ENCODE results near the gene GAPVD1. TPM values are rescaled to one million over a fixed set of nuclear protein-coding genes. Genes with fewer than 3 reads are reported as not detected.

The GAPVD1 gene
- total RNA-seq, 1 experiment from 2014 or later = 33.3 TPM

DNA sequence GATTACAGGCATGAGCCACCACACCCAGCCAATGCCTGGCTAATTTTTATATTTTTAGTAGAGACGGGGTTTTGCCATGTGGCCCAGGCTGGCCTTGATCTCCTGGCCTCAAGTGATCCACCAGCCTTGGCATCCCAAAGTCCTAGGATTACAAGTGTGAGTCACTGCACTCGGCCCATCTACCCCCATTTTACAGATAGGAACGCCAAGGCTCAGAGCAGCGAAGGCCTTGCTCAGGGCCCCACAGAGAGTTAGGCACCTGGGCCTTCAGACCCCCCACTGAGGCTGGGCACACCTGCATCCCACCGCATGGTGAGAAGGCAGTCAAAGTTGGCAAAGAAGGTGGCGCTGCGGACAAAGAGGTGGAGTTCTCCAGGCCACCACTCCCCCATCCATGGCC lies 143.1 kb downstream of the GAPVD1 start:
- POLR2A ChIA-PET = no interaction called here
- CTCF ChIA-PET = interaction anchor here (0.7 kb wide), 2 partner anchors 564 to 869 kb away, joined by 3 read pairs; no protein-coding TSS in a partner anchor
- Mint-ChIP-seq H3K4me1 (peaks cover 11% of the 10 kb centered on the region), H3K9me3 (peaks cover 1% of the 10 kb centered on the region; the same call in 1 of the 2 replicates), H3K27me3 (ENCODE audit: low read depth) (peaks cover 23% of the 10 kb centered on the region), H3K27ac (no peak overlapping the region), H3K4me3 (no peak overlapping the region), H3K36me3 (no peaks in the 10 kb centered on the region)
- ATAC-seq (no peak), DNase-seq (ENCODE audit: low spot score) (no peak)
- TF ChIP-seq ZNF232 (CRISPR knock-in tag; IDR thresholded peaks at IDR 0.05) = no peak
- no peak for TF ChIP-seq HMGA2 (CRISPR knock-in tag; IDR thresholded peaks at IDR 0.05)
- no peak for TF ChIP-seq IRF1 (CRISPR knock-in tag; IDR thresholded peaks at IDR 0.05)
- no peak for TF ChIP-seq ELF4 (CRISPR knock-in tag; IDR thresholded peaks at IDR 0.05; ENCODE audit: low read depth)
- no peak for TF ChIP-seq CREM (CRISPR knock-in tag; IDR thresholded peaks at IDR 0.05)
- no peak for TF ChIP-seq JUN (CRISPR knock-in tag; IDR thresholded peaks at IDR 0.05)
- TF ChIP-seq, protein P1, sequence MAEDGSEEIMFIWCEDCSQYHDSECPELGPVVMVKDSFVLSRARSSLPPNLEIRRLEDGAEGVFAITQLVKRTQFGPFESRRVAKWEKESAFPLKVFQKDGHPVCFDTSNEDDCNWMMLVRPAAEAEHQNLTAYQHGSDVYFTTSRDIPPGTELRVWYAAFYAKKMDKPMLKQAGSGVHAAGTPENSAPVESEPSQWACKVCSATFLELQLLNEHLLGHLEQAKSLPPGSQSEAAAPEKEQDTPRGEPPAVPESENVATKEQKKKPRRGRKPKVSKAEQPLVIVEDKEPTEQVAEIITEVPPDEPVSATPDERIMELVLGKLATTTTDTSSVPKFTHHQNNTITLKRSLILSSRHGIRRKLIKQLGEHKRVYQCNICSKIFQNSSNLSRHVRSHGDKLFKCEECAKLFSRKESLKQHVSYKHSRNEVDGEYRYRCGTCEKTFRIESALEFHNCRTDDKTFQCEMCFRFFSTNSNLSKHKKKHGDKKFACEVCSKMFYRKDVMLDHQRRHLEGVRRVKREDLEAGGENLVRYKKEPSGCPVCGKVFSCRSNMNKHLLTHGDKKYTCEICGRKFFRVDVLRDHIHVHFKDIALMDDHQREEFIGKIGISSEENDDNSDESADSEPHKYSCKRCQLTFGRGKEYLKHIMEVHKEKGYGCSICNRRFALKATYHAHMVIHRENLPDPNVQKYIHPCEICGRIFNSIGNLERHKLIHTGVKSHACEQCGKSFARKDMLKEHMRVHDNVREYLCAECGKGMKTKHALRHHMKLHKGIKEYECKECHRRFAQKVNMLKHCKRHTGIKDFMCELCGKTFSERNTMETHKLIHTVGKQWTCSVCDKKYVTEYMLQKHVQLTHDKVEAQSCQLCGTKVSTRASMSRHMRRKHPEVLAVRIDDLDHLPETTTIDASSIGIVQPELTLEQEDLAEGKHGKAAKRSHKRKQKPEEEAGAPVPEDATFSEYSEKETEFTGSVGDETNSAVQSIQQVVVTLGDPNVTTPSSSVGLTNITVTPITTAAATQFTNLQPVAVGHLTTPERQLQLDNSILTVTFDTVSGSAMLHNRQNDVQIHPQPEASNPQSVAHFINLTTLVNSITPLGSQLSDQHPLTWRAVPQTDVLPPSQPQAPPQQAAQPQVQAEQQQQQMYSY (CRISPR knock-in tag; IDR thresholded peaks at IDR 0.05) = no peak
- TF ChIP-seq SMAD4 (CRISPR knock-in tag; IDR thresholded peaks at IDR 0.05) = no peak
- TF ChIP-seq, protein P2, sequence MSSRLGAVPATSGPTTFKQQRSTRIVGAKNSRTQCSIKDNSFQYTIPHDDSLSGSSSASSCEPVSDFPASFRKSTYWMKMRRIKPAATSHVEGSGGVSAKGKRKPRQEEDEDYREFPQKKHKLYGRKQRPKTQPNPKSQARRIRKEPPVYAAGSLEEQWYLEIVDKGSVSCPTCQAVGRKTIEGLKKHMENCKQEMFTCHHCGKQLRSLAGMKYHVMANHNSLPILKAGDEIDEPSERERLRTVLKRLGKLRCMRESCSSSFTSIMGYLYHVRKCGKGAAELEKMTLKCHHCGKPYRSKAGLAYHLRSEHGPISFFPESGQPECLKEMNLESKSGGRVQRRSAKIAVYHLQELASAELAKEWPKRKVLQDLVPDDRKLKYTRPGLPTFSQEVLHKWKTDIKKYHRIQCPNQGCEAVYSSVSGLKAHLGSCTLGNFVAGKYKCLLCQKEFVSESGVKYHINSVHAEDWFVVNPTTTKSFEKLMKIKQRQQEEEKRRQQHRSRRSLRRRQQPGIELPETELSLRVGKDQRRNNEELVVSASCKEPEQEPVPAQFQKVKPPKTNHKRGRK (CRISPR knock-in tag; IDR thresholded peaks at IDR 0.05; ENCODE audit: borderline replicate concordance) = no peak
- no peak for TF ChIP-seq TP53 (CRISPR knock-in tag; IDR thresholded peaks at IDR 0.05)
- no peak for TF ChIP-seq ESRRA (CRISPR knock-in tag; IDR thresholded peaks at IDR 0.05; ENCODE audit: borderline replicate concordance)
- TF ChIP-seq NFYB (CRISPR knock-in tag; conservative IDR thresholded peaks at IDR 0.05; ENCODE audit: low read depth) = no peak
- TF ChIP-seq, protein P3, sequence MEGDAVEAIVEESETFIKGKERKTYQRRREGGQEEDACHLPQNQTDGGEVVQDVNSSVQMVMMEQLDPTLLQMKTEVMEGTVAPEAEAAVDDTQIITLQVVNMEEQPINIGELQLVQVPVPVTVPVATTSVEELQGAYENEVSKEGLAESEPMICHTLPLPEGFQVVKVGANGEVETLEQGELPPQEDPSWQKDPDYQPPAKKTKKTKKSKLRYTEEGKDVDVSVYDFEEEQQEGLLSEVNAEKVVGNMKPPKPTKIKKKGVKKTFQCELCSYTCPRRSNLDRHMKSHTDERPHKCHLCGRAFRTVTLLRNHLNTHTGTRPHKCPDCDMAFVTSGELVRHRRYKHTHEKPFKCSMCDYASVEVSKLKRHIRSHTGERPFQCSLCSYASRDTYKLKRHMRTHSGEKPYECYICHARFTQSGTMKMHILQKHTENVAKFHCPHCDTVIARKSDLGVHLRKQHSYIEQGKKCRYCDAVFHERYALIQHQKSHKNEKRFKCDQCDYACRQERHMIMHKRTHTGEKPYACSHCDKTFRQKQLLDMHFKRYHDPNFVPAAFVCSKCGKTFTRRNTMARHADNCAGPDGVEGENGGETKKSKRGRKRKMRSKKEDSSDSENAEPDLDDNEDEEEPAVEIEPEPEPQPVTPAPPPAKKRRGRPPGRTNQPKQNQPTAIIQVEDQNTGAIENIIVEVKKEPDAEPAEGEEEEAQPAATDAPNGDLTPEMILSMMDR (IDR thresholded peaks at IDR 0.05) = no peak

- no peak for ATAC-seq
- Mint-ChIP-seq H3K9me3 (peaks cover 7% of the 10 kb centered on the region; the same call in 1 of the 2 replicates), H3K36me3 (no peaks in the 10 kb centered on the region), H3K27ac (no peak overlapping the region), H3K4me1 (peaks cover 12% of the 10 kb centered on the region), H3K4me3 (no peak overlapping the region), H3K27me3 (ENCODE audit: low read depth) (peaks cover 28% of the 10 kb centered on the region)
- ChIA-PET CTCF (interaction anchor here (1.2 to 1.9 kb wide), 2 partner anchors 120 to 828 kb away, joined by 3 to 4 read pairs; no protein-coding TSS in a partner anchor), POLR2A (no interaction called here)
- DNase-seq (ENCODE audit: low spot score) = no peak
- TF ChIP-seq, protein P4, sequence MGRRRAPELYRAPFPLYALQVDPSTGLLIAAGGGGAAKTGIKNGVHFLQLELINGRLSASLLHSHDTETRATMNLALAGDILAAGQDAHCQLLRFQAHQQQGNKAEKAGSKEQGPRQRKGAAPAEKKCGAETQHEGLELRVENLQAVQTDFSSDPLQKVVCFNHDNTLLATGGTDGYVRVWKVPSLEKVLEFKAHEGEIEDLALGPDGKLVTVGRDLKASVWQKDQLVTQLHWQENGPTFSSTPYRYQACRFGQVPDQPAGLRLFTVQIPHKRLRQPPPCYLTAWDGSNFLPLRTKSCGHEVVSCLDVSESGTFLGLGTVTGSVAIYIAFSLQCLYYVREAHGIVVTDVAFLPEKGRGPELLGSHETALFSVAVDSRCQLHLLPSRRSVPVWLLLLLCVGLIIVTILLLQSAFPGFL (CRISPR knock-in tag; IDR thresholded peaks at IDR 0.05; ENCODE audit: borderline replicate concordance) = no peak
- TF ChIP-seq SP1 (CRISPR knock-in tag; conservative IDR thresholded peaks at IDR 0.05) (no peak), ZNF219 (CRISPR knock-in tag; IDR thresholded peaks at IDR 0.05; ENCODE audit: borderline replicate concordance) (no peak), CBFB (CRISPR knock-in tag; IDR thresholded peaks at IDR 0.05; ENCODE audit: low read depth) (no peak), ATF6 (CRISPR knock-in tag; IDR thresholded peaks at IDR 0.05) (no peak), MYBL2 (CRISPR knock-in tag; IDR thresholded peaks at IDR 0.05) (no peak), CREM (CRISPR knock-in tag; IDR thresholded peaks at IDR 0.05) (no peak), KAT7 (CRISPR knock-in tag; IDR thresholded peaks at IDR 0.05; ENCODE audit: borderline replicate concordance) (no peak), ZNF416 (CRISPR knock-in tag; IDR thresholded peaks at IDR 0.05) (no peak)
These were observed 144.5 kb downstream of the GAPVD1 start for GRCh38 chr9:125405938-125406809.
